Activated CD4-positive, alpha-beta T cell treated with anti-CD3 and anti-CD28 coated beads, Interleukin-2, amount 10 ng/mL, durations not matched to agents 7 days and 5 days (primary cell): ENCODE measurements around the gene ENTREP1. TPM values are rescaled to one million over a fixed set of nuclear protein-coding genes. Genes with fewer than 3 reads are reported as not detected.
"Not testable (repeated sequence)": the region's sequence is repeated elsewhere in the genome, so short reads cannot be mapped to it uniquely, and the experiment has no call there.

Experiments
- CTCF ChIA-PET: fragments of 350-600 bp; sonication (Branson Sonifier 250); formaldehyde crosslinking; loops from one replicate; lab custom pipeline; 2021; ENCODE audit warnings: antibody characterized with exemption; lab: Charles Lee
- POLR2A ChIA-PET: fragments of 350-600 bp; sonication (Branson Sonifier 250); formaldehyde crosslinking; loops from one replicate; lab custom pipeline; 2021; ENCODE audit warnings: antibody characterized with exemption; lab: Charles Lee
- DNase-seq: peaks from one replicate; pipeline ENCODE4 v3.0.0-alpha.2; 2020
- H3K27ac Mint-ChIP-seq: one replicate; pipeline ENCODE4 v1.8.0; 2021; ENCODE audit warnings: mild to moderate bottlenecking, moderate library complexity, mixed read lengths
- H3K27me3 Mint-ChIP-seq: one replicate; pipeline ENCODE4 v1.8.0; 2021; ENCODE audit warnings: mixed read lengths
- H3K36me3 Mint-ChIP-seq: one replicate; pipeline ENCODE4 v1.8.0; 2021; ENCODE audit warnings: low read depth, mixed read lengths
- H3K4me1 Mint-ChIP-seq: one replicate; pipeline ENCODE4 v1.8.0; 2021; ENCODE audit warnings: mixed read lengths
- H3K4me3 Mint-ChIP-seq: one replicate; pipeline ENCODE4 v1.8.0; 2021; ENCODE audit warnings: mild to moderate bottlenecking, moderate library complexity, mixed read lengths
- H3K9me3 Mint-ChIP-seq: one replicate; pipeline ENCODE4 v1.8.0; 2021; ENCODE audit warnings: mixed read lengths
- total RNA-seq, 2 experiments: library from RNA; stranded (reverse); gene quantifications; one replicate each; pipeline ENCODE4 v1.2.3, GENCODE V29; 2021

ENTREP1 gene
- total RNA-seq, 2 experiments from 2014 or later: not detected

DNA sequence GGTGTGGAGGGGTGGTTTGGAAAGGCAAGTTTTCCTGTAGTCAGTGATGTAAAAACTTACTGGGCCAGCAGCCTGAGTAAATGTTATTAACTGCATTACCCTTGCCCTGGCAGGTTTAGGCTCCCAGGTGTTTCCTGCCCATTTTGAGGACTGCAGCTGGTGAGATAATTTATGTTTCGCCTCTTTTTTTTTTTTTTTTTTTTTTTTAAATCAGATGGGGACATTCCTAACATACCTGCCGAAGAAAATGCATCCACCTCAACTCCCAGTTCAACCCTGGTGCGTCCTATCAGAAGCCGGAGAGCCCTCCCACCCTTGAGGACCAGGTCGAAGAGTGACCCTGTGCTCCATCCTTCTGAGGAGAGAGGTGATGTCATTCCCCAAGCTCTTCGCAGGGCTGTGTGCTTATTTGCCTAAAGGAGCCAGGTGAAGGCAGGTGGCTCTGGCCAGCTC, 60.6 kb downstream of the ENTREP1 start:
- Mint-ChIP-seq H3K4me3 (no peak overlapping the region), H3K4me1 (no peaks in the 10 kb centered on the region), H3K27me3 (peaks cover 9% of the 10 kb centered on the region), H3K9me3 (no peaks in the 10 kb centered on the region), H3K27ac (no peak overlapping the region), H3K36me3 (no peaks in the 10 kb centered on the region)
- POLR2A ChIA-PET: no interaction called here
- DNase-seq: no peak
- CTCF ChIA-PET: interaction anchor here (0.6 kb wide), 1 partner anchor 172 kb away, joined by 3 read pairs; no protein-coding TSS in a partner anchor

- Mint-ChIP-seq H3K4me3 (no peak overlapping the region), H3K9me3 (no peaks in the 10 kb centered on the region), H3K27ac (no peak overlapping the region), H3K36me3 (no peaks in the 10 kb centered on the region), H3K4me1 (no peaks in the 10 kb centered on the region), H3K27me3 (peaks cover 9% of the 10 kb centered on the region)
- DNase-seq: no peak
- ChIA-PET POLR2A (no interaction called here), CTCF (no interaction called here)
Measured at GRCh38 chr9:69386651-69387050, 61.6 kb downstream of the ENTREP1 start.

- ChIA-PET CTCF (no interaction called here), POLR2A (no interaction called here)
- Mint-ChIP-seq H3K4me1 (no peaks in the 10 kb centered on the region), H3K27ac (no peak overlapping the region), H3K9me3 (no peaks in the 10 kb centered on the region), H3K4me3 (no peak overlapping the region), H3K36me3 (no peaks in the 10 kb centered on the region), H3K27me3 (peaks cover 7% of the 10 kb centered on the region)
- no peak for DNase-seq
Measured at GRCh38 chr9:69388596-69388995, 63.6 kb downstream of the ENTREP1 start.

DNA sequence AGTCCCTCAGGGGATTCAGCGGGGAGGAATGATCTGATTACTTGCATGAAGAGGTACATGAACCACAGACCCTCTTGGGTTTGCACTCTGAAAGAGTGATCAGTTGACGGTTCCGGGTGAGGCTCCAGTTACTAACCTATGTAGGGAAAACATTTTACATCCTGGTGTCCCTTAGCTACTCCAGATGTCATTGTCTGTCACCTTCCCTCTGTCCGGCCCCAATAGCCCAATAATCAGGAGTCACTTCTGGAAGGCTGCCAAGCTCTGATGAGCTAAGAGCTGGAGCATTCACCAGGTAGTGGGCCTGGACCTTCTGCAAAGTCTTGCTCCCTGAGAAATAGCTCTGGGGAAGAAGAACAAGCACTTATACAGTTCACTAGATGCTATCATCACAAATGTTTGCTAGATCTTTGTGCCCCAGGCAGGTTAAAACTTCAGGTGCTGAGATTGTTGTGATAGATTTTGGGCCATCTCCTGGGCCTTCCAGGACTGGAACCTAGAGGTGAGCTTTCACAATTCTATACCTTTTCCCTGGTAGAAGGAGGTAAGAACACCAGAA, 64.5 kb downstream of the ENTREP1 start:
- Mint-ChIP-seq H3K27ac (no peak overlapping the region), H3K27me3 (peaks cover 7% of the 10 kb centered on the region), H3K36me3 (no peaks in the 10 kb centered on the region), H3K4me3 (no peak overlapping the region), H3K4me1 (no peaks in the 10 kb centered on the region), H3K9me3 (no peaks in the 10 kb centered on the region)
- POLR2A ChIA-PET: no interaction called here
- DNase-seq: no peak
- CTCF ChIA-PET: no interaction called here

GRCh38 chr9:69391487-69391886, 66.5 kb downstream of the ENTREP1 start:
- Mint-ChIP-seq H3K4me3 (no peak overlapping the region), H3K27ac (no peak overlapping the region), H3K27me3 (peaks cover 4% of the 10 kb centered on the region), H3K9me3 (no peaks in the 10 kb centered on the region), H3K36me3 (no peaks in the 10 kb centered on the region), H3K4me1 (no peaks in the 10 kb centered on the region)
- POLR2A ChIA-PET: no interaction called here
- CTCF ChIA-PET: no interaction called here
- no peak for DNase-seq

GRCh38 chr9:69391946-69392345, 66.9 kb downstream of the ENTREP1 start:
- CTCF ChIA-PET: no interaction called here
- no peak for DNase-seq
- no peaks in the 10 kb centered on the region for H3K9me3 Mint-ChIP-seq
- H3K4me1 Mint-ChIP-seq: no peaks in the 10 kb centered on the region
- no peak overlapping the region for H3K27ac Mint-ChIP-seq
- POLR2A ChIA-PET: no interaction called here
- H3K27me3 Mint-ChIP-seq: peaks cover 4% of the 10 kb centered on the region
- H3K4me3 Mint-ChIP-seq: no peak overlapping the region
- H3K36me3 Mint-ChIP-seq: no peaks in the 10 kb centered on the region

- ChIA-PET POLR2A (no interaction called here), CTCF (no interaction called here)
- Mint-ChIP-seq H3K4me1 (no peaks in the 10 kb centered on the region), H3K27ac (no peak overlapping the region), H3K9me3 (no peaks in the 10 kb centered on the region), H3K27me3 (no peaks in the 10 kb centered on the region), H3K4me3 (no peak overlapping the region), H3K36me3 (no peaks in the 10 kb centered on the region)
- DNase-seq: no peak
Measured at GRCh38 chr9:69392826-69393225, 67.8 kb downstream of the ENTREP1 start.

DNA sequence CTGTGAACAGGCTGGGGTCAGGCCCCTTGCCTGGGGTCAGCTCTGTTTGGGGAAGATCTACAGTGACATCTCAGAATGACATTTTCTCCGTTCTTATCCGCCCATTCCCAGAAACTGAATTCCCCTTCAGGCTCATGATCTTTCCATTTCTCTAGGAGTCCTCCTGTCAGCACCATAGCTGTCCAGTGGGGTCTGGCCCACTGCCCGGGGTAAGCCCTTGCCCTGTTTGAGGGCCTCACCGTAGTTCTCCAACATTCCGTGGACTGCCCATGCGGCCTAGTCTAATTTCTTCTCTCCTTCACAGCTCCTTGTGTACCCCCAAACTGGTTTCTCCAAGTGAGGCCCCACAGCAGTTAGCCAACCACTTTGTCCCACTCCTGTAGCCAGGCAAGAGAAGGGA, 68.4 kb downstream of the ENTREP1 start:
- Mint-ChIP-seq H3K4me3 (no peak overlapping the region), H3K4me1 (no peaks in the 10 kb centered on the region), H3K9me3 (no peaks in the 10 kb centered on the region), H3K27me3 (no peaks in the 10 kb centered on the region), H3K27ac (no peak overlapping the region), H3K36me3 (no peaks in the 10 kb centered on the region)
- ChIA-PET CTCF (interaction anchor here (0.6 kb wide), 1 partner anchor 172 kb away, joined by 4 read pairs; no protein-coding TSS in a partner anchor), POLR2A (no interaction called here)
- no peak for DNase-seq

DNA sequence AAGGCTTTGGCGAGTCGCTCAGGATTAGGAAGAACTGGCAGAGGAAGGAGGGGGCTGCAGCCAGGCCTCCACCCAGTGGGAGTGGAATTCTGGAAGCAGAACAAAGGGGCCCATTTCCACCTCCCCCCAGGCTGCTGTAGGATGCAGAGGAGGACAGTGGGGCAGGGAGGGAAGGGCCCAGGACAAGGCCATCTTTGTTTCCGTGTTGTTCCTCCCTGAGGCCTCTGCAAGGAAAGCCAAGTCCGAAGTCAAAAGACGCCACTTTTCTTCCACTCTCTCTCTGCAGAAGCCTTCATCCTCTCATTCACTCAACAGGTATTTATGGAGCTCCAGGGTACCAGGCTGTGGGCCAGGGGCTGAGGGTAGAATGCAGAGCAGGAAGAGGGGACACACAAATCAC, 70.7 kb downstream of the ENTREP1 start:
- H3K27me3 Mint-ChIP-seq: peaks cover 2% of the 10 kb centered on the region
- no peaks in the 10 kb centered on the region for H3K9me3 Mint-ChIP-seq
- H3K36me3 Mint-ChIP-seq: no peaks in the 10 kb centered on the region
- no peak for DNase-seq
- POLR2A ChIA-PET: no interaction called here
- no peaks in the 10 kb centered on the region for H3K4me1 Mint-ChIP-seq
- no peak overlapping the region for H3K4me3 Mint-ChIP-seq
- no peak overlapping the region for H3K27ac Mint-ChIP-seq
- CTCF ChIA-PET: no interaction called here

DNA sequence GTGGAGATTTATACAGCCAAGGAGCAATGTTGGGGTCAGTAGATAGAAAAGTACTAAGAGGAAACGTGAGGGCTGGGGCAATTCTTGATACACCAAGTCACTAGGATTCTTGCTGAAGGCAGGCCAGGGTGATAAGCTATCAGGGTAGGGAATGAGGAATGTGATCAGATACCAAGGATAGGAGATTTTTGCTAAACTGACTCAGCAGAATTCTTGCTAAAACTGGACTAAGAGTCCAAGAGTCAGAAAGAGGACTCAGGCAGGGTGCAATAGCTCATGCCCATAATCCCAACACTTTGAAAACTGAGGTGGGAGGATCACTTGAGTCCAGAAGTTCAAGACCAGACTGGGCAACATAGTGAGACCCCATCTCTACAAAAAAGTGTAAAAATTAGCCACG, 71.7 kb downstream of the ENTREP1 start:
- Mint-ChIP-seq H3K27ac (no peak overlapping the region), H3K36me3 (no peaks in the 10 kb centered on the region), H3K4me1 (no peaks in the 10 kb centered on the region), H3K9me3 (no peaks in the 10 kb centered on the region), H3K27me3 (peaks cover 4% of the 10 kb centered on the region), H3K4me3 (no peak overlapping the region)
- no peak for DNase-seq
- ChIA-PET POLR2A (no interaction called here), CTCF (no interaction called here)

DNA sequence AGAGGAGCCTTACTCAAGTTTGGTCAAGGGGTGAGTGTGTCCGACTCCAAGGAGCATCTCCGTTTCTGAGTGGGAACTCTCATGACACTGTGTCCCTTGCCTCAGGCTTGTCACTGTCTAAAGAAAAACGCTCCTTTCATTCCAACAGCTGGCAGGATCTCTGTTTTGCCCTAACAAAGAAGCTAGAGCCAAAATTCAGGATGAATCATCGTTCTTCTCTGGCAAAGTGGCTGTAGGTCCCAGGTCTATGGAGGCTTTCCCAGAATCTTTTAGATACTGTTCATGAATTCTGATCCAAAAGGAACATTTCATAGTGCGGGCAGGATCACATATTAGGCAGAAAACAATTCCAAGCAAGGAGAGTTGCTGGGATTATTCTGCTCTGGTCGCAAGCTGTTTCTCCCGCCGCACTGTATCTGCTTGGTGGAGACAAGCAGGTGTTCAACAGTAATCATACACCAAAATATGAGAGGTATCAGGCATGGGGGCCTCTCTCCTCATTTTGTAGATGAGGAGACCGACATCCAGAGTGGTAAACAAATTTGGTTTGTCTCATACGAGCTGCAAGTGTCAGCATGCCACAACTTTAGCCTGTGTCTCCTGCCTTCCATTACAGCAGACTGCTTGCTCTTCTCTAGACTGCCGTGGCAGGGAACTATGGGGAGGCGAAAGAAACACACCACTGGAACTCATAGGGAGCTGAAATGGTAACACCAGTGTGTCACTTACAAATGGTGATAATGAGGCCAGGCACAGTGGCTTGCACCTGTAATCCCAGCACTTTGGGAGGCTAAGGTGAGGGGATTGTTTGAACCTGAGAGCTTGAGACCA, 72.6 kb downstream of the ENTREP1 start:
- CTCF ChIA-PET: interaction anchor here (0.5 kb wide), 1 partner anchor 138 kb away, joined by 4 read pairs; no protein-coding TSS in a partner anchor
- H3K27ac Mint-ChIP-seq: no peak overlapping the region
- H3K4me3 Mint-ChIP-seq: no peak overlapping the region
- peaks cover 6% of the 10 kb centered on the region for H3K27me3 Mint-ChIP-seq
- no peak for DNase-seq
- H3K4me1 Mint-ChIP-seq: no peaks in the 10 kb centered on the region
- H3K36me3 Mint-ChIP-seq: no peaks in the 10 kb centered on the region
- POLR2A ChIA-PET: no interaction called here
- H3K9me3 Mint-ChIP-seq: no peaks in the 10 kb centered on the region

DNA sequence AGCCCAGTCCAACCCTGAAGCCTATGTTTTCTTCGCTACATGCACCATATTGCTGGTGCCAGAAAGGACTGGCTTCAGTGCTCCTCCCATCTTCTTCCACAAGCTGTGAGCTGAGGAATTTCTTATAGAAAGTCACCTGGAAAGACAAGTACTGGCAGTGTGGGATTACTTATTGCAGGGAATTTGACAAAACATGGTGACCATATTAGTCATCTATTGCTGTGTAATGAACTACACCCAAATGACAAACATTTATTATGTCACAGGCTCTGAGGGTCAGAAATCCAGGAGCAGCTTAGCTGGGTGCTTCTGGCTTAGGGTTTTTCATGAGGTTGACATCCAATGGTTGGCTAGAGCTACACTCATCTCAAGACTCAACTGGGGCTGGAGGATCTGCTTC, 75.5 kb downstream of the ENTREP1 start:
- H3K4me3 Mint-ChIP-seq: no peak overlapping the region
- no peaks in the 10 kb centered on the region for H3K4me1 Mint-ChIP-seq
- peaks cover 8% of the 10 kb centered on the region for H3K27me3 Mint-ChIP-seq
- no peak overlapping the region for H3K27ac Mint-ChIP-seq
- DNase-seq: no peak
- POLR2A ChIA-PET: no interaction called here
- H3K36me3 Mint-ChIP-seq: no peaks in the 10 kb centered on the region
- no peaks in the 10 kb centered on the region for H3K9me3 Mint-ChIP-seq
- CTCF ChIA-PET: no interaction called here

- POLR2A ChIA-PET, H3K9me3 Mint-ChIP-seq, DNase-seq, H3K27me3 Mint-ChIP-seq, H3K4me1 Mint-ChIP-seq, CTCF ChIA-PET, H3K36me3 Mint-ChIP-seq, H3K4me3 Mint-ChIP-seq, H3K27ac Mint-ChIP-seq: not testable (repeated sequence)
Measured at GRCh38 chr9:69409936-69410335, 84.9 kb downstream of the ENTREP1 start.
